Esophagus squamous epithelium (tissue), 4 donors: ENCODE measurements around the gene NOS2.

Source experiments
- POLR2A ChIP-seq, 4 donors: fragments of 450-650 bp; IDR thresholded peaks; one replicate each; pipeline ENCODE4 v1.6.1; 2017; ENCODE audit warnings: antibody characterized with exemption in 4 of 4, mild to moderate bottlenecking in 4 of 4, moderate library complexity in 3 of 4
- TF ChIP-seq, protein P1 (sequence below), 6 experiments: fragments of 450-650 bp in 4 of 6; fragments of 200-600 bp in 2 of 6; sonication (generic) in 2 of 6; IDR thresholded peaks; one replicate each; pipeline ENCODE4 v1.5.1; 2016 to 2019; ENCODE audit warnings: antibody characterized with exemption in 6 of 6, mild to moderate bottlenecking in 4 of 6, moderate library complexity in 4 of 6

DNA sequence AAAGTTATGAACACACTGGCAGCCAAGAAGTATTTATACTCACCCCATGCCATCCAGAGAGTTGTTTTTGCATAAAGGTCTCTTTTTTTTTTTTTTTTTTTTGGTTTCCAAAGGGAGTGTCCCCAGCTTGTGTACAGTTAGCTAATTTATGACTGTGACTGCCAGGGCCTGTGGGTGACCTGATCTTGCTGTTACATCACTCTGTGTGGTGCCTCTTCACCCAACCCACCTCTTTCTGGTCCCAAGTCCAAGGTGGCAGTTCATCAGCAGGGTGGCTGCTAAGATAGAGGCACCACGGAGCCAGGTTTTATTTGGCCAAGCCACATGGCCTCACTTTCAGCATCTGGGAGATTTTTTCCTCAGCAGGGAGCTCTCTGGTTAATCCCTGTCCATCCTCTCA lies at the start of gene NOS2:
- TF ChIP-seq, protein P1, sequence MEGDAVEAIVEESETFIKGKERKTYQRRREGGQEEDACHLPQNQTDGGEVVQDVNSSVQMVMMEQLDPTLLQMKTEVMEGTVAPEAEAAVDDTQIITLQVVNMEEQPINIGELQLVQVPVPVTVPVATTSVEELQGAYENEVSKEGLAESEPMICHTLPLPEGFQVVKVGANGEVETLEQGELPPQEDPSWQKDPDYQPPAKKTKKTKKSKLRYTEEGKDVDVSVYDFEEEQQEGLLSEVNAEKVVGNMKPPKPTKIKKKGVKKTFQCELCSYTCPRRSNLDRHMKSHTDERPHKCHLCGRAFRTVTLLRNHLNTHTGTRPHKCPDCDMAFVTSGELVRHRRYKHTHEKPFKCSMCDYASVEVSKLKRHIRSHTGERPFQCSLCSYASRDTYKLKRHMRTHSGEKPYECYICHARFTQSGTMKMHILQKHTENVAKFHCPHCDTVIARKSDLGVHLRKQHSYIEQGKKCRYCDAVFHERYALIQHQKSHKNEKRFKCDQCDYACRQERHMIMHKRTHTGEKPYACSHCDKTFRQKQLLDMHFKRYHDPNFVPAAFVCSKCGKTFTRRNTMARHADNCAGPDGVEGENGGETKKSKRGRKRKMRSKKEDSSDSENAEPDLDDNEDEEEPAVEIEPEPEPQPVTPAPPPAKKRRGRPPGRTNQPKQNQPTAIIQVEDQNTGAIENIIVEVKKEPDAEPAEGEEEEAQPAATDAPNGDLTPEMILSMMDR (IDR thresholded peaks at IDR 0.05) = no peak
- TF ChIP-seq POLR2A (IDR thresholded peaks at IDR 0.05) = no peak
